GM12873 (cell line): ENCODE results near the gene DPH7.

Source experiments
- CTCF ChIP-seq: IDR thresholded peaks from 2 replicates; pipeline ENCODE4 v1.5.1; 2012; ENCODE audit warnings: low read depth, mild to moderate bottlenecking, moderate library complexity, low read length, control low read depth; ENCODE audit not compliant: insufficient read depth; ENCODE audit errors: missing control alignments

DPH7 gene

GRCh38 chr9:137531099-137531765, 47.5 kb downstream of the DPH7 start:
- TF ChIP-seq CTCF: no peak

- TF ChIP-seq CTCF: no peak
Observed at GRCh38 chr9:137530331-137530730, 48.4 kb downstream of the DPH7 start.

- no peak for TF ChIP-seq CTCF
Observed at GRCh38 chr9:137524981-137525317, 53.8 kb downstream of the DPH7 start.

GRCh38 chr9:137524161-137524980, 54.4 kb downstream of the DPH7 start:
- TF ChIP-seq CTCF: no peak

GRCh38 chr9:137522746-137523455, 55.8 kb downstream of the DPH7 start:
- TF ChIP-seq CTCF: no peak

GRCh38 chr9:137521405-137521985, 57.2 kb downstream of the DPH7 start:
- TF ChIP-seq CTCF: no peak
